ENCODE results near the gene RCBTB1.

- TF ChIP-seq CTCF (IDR thresholded peaks at IDR 0.05; ENCODE audit: low read depth, low read length), result no peak
- TF ChIP-seq EZH2phosphoT487 (IDR thresholded peaks at IDR 0.05; ENCODE audit: low read depth), result no peak
Observed at GRCh38 chr13:49629947-49630346, 44.6 kb upstream of the RCBTB1 start.

All from OCI-LY3 (cell line).